Amygdala (tissue), 56 donors: Measurements from ENCODE around the gene FOXN3.

Source experiments
- DNase-seq, 56 donors: peaks; one replicate each; lab custom pipeline; 2025; lab: John Stamatoyannopoulos, UW

FOXN3 gene

GRCh38 chr14:89241934-89242651 lies 174.9 kb downstream of the FOXN3 start:
- no peak for DNase-seq

GRCh38 chr14:89241257-89241656 lies 175.8 kb downstream of the FOXN3 start:
- no peak for DNase-seq

GRCh38 chr14:89240414-89240813 lies 176.6 kb downstream of the FOXN3 start:
- no peak for DNase-seq

GRCh38 chr14:89239023-89239422 lies 178.0 kb downstream of the FOXN3 start:
- no peak for DNase-seq

- no peak for DNase-seq
Measured at GRCh38 chr14:89237921-89238529, 179.0 kb downstream of the FOXN3 start.

GRCh38 chr14:89236851-89237250 lies 180.2 kb downstream of the FOXN3 start:
- DNase-seq: no peak

- DNase-seq: no peak
Measured at GRCh38 chr14:89233184-89233583, 183.8 kb downstream of the FOXN3 start.

GRCh38 chr14:89232265-89233070 lies 184.6 kb downstream of the FOXN3 start:
- no peak for DNase-seq

GRCh38 chr14:89231426-89232113 lies 185.5 kb downstream of the FOXN3 start:
- DNase-seq: no peak

GRCh38 chr14:89228921-89229639 lies 188.0 kb downstream of the FOXN3 start:
- DNase-seq: no peak

GRCh38 chr14:89227496-89227836 lies 189.6 kb downstream of the FOXN3 start:
- DNase-seq: no peak

- peak in 1 of 56 donors; percentile 23 for DNase-seq
Measured at GRCh38 chr14:89226801-89227495, 190.1 kb downstream of the FOXN3 start.

GRCh38 chr14:89225607-89226006 lies 191.4 kb downstream of the FOXN3 start:
- no peak for DNase-seq

- DNase-seq: no peak
Measured at GRCh38 chr14:89221109-89221810, 195.8 kb downstream of the FOXN3 start.

- no peak for DNase-seq
Measured at GRCh38 chr14:89219051-89219450, 198.0 kb downstream of the FOXN3 start.

GRCh38 chr14:89217891-89218290 lies 199.1 kb downstream of the FOXN3 start:
- DNase-seq: no peak

GRCh38 chr14:89215531-89215930 lies 201.5 kb downstream of the FOXN3 start:
- DNase-seq: no peak

GRCh38 chr14:89215114-89215513 lies 201.9 kb downstream of the FOXN3 start:
- no peak for DNase-seq
